ENCODE data around the gene RFX2.

DNA sequence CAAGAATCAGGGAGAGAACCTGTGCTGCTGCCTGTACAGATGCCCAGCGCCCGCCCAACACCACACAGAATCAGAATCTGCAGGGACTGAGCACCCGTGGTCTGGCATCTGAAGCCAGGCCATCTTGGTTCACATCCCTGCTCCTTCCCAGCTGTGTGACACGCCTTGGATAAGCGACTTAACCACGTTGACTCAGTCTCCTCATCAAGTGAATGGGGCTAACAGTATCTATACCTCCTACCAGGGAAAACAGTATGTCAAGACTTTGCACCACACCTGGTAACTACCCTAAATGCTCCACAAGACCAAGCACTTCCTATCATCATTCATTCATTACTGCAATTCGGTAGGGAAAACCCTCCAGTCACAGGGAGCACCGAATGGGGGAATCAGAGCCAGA is 133.5 kb downstream of the RFX2 start:
- TF ChIP-seq CTCF (conservative IDR thresholded peaks at IDR 0.05; ENCODE audit: low read length) (no peak), EZH2phosphoT487 (IDR thresholded peaks at IDR 0.05; ENCODE audit: borderline replicate concordance) (no peak)

All from Loucy (cell line).